GM06990 (cell line): ENCODE data around the gene KCND2.

Experiments used
- DNase-seq: peaks from one replicate; pipeline ENCODE4 v3.0.0-alpha.2; 2011; ENCODE audit not compliant: insufficient read length; ENCODE audit errors: extremely low read depth
- H3K27me3 ChIP-seq: replicated peaks from 2 replicates; pipeline ENCODE4 v1.6.0; 2011; ENCODE audit warnings: low read length; ENCODE audit not compliant: control insufficient read depth, insufficient read depth
- H3K36me3 ChIP-seq: 2 replicates; pipeline ENCODE4 v1.5.1; 2011; ENCODE audit warnings: low read length; ENCODE audit not compliant: control insufficient read depth, insufficient read depth
- H3K4me3 ChIP-seq: replicated peaks from 2 replicates; pipeline ENCODE4 v1.5.1; 2011; ENCODE audit warnings: low read depth, mild to moderate bottlenecking, control low read depth, low read length
- TF ChIP-seq, protein P1 (sequence below): IDR thresholded peaks from 2 replicates; pipeline ENCODE4 v1.5.1; 2011; ENCODE audit warnings: low read length, control low read depth, mild to moderate bottlenecking, inconsistent platforms; ENCODE audit not compliant: insufficient read depth, poor library complexity, severe bottlenecking

KCND2 gene

DNA sequence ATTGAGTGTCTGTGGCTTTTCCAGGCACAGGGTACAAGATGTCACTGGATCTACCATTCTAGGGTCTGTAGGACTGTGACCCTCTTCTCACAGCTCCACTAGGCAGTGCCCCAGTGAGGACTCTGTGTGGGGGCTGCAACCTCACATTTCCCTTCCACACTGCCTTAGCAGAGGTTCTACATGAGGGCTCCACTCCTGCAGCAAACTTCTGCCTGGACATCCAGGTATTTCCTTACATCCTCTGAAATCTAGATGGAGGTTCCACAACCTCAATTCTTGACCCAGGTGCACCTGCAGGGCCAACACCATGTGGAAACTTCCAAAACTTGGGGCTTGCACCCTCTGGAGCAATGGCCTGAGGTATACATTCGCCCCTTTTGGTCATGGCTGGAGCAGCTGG, 183.7 kb downstream of the KCND2 start:
- TF ChIP-seq, protein P1, sequence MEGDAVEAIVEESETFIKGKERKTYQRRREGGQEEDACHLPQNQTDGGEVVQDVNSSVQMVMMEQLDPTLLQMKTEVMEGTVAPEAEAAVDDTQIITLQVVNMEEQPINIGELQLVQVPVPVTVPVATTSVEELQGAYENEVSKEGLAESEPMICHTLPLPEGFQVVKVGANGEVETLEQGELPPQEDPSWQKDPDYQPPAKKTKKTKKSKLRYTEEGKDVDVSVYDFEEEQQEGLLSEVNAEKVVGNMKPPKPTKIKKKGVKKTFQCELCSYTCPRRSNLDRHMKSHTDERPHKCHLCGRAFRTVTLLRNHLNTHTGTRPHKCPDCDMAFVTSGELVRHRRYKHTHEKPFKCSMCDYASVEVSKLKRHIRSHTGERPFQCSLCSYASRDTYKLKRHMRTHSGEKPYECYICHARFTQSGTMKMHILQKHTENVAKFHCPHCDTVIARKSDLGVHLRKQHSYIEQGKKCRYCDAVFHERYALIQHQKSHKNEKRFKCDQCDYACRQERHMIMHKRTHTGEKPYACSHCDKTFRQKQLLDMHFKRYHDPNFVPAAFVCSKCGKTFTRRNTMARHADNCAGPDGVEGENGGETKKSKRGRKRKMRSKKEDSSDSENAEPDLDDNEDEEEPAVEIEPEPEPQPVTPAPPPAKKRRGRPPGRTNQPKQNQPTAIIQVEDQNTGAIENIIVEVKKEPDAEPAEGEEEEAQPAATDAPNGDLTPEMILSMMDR: no peak
- no peak for DNase-seq
- no peak overlapping the region for H3K4me3 ChIP-seq
- no peaks in the 10 kb centered on the region for H3K27me3 ChIP-seq
- peaks cover 14% of the 10 kb centered on the region for H3K36me3 ChIP-seq

DNA sequence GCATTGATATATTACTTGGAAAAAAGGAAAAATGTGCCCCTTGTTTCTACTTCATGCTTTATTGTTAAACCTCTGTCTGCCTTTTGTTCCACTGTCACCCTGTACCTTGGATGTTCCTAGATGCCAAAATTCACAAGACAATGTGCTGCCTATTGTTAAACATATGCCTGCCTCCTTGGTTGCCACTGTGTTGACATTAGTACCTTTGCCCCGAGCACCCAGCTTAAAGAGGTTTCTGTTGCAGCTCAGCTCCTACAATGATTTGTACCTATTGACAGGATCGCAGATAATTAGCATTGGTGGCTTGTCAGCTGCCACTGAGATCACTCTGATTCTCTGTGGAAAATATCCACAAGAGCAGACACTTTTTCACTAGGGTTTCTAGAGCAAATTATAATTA, 188.0 kb downstream of the KCND2 start:
- DNase-seq: no peak
- TF ChIP-seq, protein P1: no peak
- Histone ChIP-seq H3K4me3 (no peak overlapping the region), H3K36me3 (peaks cover 2% of the 10 kb centered on the region), H3K27me3 (no peaks in the 10 kb centered on the region)

DNA sequence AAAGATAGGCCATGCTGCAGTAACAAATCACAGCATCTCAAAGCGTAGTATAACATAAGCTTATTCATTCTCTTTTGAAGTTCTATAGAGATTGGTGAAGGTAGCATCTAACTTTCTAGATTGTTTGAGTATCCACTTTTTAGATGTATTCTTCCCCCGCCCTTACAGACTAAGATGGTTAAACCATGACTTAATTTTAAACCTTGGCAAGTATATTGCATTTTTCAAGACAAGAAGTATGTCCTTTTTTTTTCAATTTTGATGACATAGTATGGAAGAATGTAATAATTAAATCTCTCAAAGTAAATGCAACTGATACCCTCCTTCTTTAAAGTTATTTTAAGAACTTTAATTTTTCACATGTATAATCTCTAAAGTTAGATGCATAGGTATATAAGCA, 190.0 kb downstream of the KCND2 start:
- no peak overlapping the region for H3K4me3 ChIP-seq
- no peaks in the 10 kb centered on the region for H3K36me3 ChIP-seq
- DNase-seq: no peak
- TF ChIP-seq, protein P1: no peak
- H3K27me3 ChIP-seq: no peaks in the 10 kb centered on the region

DNA sequence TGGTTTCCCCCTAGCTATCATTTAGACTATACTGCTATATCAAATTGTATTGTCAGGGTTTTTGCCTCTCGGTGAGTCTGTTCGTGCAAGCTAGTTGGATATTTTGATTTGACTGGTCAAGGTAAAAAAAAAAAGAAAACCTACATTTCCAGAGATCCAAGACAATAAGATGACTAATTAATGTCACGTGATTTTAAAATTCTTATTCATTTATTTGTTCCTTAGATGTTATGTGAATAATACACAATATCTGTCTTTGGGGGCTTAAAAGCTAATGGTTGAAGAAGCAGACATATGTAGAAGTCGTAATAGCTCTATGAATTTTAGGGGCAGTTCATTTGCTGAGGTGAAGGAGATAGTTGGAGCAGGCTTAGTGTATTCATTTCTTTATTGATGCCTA, 191.1 kb downstream of the KCND2 start:
- Histone ChIP-seq H3K27me3 (no peaks in the 10 kb centered on the region), H3K4me3 (no peak overlapping the region), H3K36me3 (no peaks in the 10 kb centered on the region)
- no peak for DNase-seq
- TF ChIP-seq, protein P1: no peak

DNA sequence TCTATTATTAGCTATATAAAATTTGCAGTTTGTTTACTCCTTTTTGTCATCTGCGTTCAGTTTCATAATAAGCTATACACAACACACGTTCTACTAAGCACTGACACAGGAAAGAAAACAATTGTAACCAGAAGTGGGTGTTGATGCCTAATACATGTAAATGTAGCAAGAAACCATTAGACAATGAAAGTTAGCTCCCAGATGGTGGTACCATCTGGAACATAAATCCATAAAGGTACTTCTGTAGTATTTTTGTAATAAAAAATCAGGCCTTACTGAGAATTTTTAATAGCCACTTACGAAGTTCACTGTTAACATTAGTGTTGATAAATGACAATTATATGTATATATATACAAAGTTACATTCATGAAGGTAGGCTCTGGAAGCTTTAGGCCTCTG, 194.7 kb downstream of the KCND2 start:
- H3K36me3 ChIP-seq: no peaks in the 10 kb centered on the region; the same call in 1 of the 2 replicates
- no peak overlapping the region for H3K4me3 ChIP-seq
- no peaks in the 10 kb centered on the region for H3K27me3 ChIP-seq
- TF ChIP-seq, protein P1: no peak
- no peak for DNase-seq

DNA sequence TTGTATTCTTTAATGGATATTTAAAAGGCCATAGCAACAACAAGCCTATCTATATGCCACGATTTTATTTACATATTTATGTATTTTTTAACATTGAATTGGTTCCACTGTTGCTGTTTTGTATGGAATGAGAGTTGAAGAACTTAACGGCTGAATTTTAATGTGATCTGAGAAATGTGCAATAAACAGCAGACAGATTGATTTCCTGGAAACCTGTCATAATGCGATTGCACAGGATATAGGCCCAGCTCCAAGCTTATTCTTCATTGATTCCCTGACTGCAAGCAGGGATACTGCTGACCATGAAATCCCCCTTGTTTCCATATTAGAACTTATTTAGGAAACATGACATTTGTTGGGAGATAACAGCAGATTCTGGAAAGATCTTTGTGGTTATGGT, 195.6 kb downstream of the KCND2 start:
- TF ChIP-seq, protein P1: no peak
- Histone ChIP-seq H3K4me3 (no peak overlapping the region), H3K36me3 (no peaks in the 10 kb centered on the region; the same call in 1 of the 2 replicates), H3K27me3 (no peaks in the 10 kb centered on the region)
- DNase-seq: no peak
